GM19452 (cell line): ENCODE data around the gene MED15.

Experiments used
- ATAC-seq: cut with Tn5 transposase; IDR thresholded peaks from one replicate; pipeline ENCODE4 v1.9.1; 2021; ENCODE audit not compliant: unreplicated experiment

MED15 gene

GRCh38 chr22:20509344-20510047, 2.1 kb downstream of the MED15 start:
- no peak for ATAC-seq

GRCh38 chr22:20510811-20511577, 3.6 kb downstream of the MED15 start:
- ATAC-seq: no peak

- ATAC-seq: no peak
These were observed 4.3 kb downstream of the MED15 start for GRCh38 chr22:20511578-20512229.

- ATAC-seq: no peak
These were observed 7.4 kb downstream of the MED15 start for GRCh38 chr22:20514658-20515406.

GRCh38 chr22:20516399-20516798, 9.0 kb downstream of the MED15 start:
- no peak for ATAC-seq

GRCh38 chr22:20517422-20517821, 10.0 kb downstream of the MED15 start:
- no peak for ATAC-seq

GRCh38 chr22:20517841-20518592, 10.6 kb downstream of the MED15 start:
- no peak for ATAC-seq

- ATAC-seq: no peak
These were observed 12.1 kb downstream of the MED15 start for GRCh38 chr22:20519558-20519957.

GRCh38 chr22:20520093-20520511, 12.7 kb downstream of the MED15 start:
- ATAC-seq: no peak

GRCh38 chr22:20522134-20523004, 15.0 kb downstream of the MED15 start:
- ATAC-seq: no peak

GRCh38 chr22:20523086-20523983, 15.9 kb downstream of the MED15 start:
- ATAC-seq: no peak

GRCh38 chr22:20524004-20524481, 16.6 kb downstream of the MED15 start:
- ATAC-seq: no peak

GRCh38 chr22:20525048-20525447, 17.6 kb downstream of the MED15 start:
- no peak for ATAC-seq

GRCh38 chr22:20526305-20526627, 18.9 kb downstream of the MED15 start:
- no peak for ATAC-seq

GRCh38 chr22:20526628-20527355, 19.4 kb downstream of the MED15 start:
- no peak for ATAC-seq

- no peak for ATAC-seq
These were observed 21.1 kb downstream of the MED15 start for GRCh38 chr22:20528405-20528978.

- ATAC-seq: no peak
These were observed 23.2 kb downstream of the MED15 start for GRCh38 chr22:20530368-20531153.
